ENCODE measurements around the gene PRM1. TPM values are rescaled to one million over a fixed set of nuclear protein-coding genes. Genes with fewer than 3 reads are reported as not detected.
A peak's percentile ranks its signal among the peaks of the same experiment; 100 is the strongest.

Gene PRM1
- total and polyA plus RNA-seq, 2 of the 4 experiments (the other 2 are of a cell fraction), result not detected

DNA sequence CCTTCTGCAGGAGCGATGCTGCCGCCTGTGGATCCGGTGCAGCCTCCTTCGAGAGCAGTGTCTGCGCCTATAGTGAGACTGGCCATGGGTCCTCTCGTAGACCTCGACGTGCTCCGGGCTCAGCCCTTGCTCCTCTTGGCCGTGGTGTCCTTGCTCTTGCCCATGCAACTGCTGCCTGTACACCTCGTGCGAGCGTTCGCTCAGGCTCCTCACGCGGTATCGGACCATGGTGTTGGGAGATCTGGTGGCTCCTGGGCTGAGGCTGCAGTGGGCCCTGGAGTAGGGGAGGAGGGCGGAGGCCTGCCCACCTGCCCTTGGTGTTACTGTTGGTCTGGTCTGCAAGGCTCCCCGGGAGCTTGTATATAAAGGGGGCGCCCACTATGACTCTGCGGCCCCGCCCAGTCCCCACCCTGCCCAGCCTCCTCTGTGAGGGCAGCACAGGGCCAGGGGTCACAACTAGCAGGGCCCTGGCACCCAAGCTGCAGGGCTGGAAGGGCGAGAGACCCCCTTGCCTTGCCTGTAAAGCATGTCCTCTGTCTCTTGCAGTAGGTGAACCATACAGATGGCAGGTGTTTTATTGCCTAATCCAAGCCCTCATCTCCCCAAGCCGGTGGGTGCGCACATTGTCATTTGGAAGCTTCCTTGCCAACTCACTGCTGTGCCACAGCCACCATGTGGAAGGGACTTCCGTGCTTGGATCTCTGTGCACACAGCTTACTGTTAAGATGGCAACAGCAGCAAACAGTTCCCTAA, 4.8 kb downstream of the PRM1 start, which contains the start of gene PRM2:
PRM2 (minus strand) TSS at position 338 of the 753 bp plus-strand sequence; CDS start at position 228, 110 bp downstream.
- Histone ChIP-seq H3K56ac (ENCODE audit: extremely low read depth, insufficient read depth, low read length) (no peak within 1 kb of the TSS), H2BK15ac (ENCODE audit: low read depth, low read length) (no peak within 1 kb of the TSS), H3K4me2 (ENCODE audit: low read depth, low read length) (no peak within 1 kb of the TSS), H3K9me1 (ENCODE audit: insufficient read depth, low read length) (no peaks in the 10 kb centered on the region), H3K9ac (ENCODE audit: low read depth, low read length) (no peak within 1 kb of the TSS), H3K4me1 (ENCODE audit: control insufficient read depth, insufficient read depth, low read length) (peaks cover 7% of the 10 kb centered on the region; the same call in 1 of the 2 replicates), H3K14ac (replicated peaks; ENCODE audit: low read depth, low read length) (no peak within 1 kb of the TSS), H2BK5ac (ENCODE audit: low read depth, low read length, poor library complexity, severe bottlenecking) (no peak within 1 kb of the TSS), H3K23ac (ENCODE audit: low read depth, low read length) (no peak within 1 kb of the TSS), H2AFZ (replicated peaks; ENCODE audit: low read length, poor library complexity) (no peak within 1 kb of the TSS), H4K8ac (ENCODE audit: low read depth in 2 of 2, low read length in 2 of 2) (no peak within 1 kb of the TSS), H4K5ac (ENCODE audit: low read depth, low read length) (no peak within 1 kb of the TSS), H3K27me3 (ENCODE audit: control insufficient read depth, insufficient read depth, low read length) (peaks cover 12% of the 10 kb centered on the region), H2AK9ac (replicated peaks; ENCODE audit: low read depth, low read length, poor library complexity) (peak within 1 kb of the TSS; percentile 12), H3K79me1 (ENCODE audit: low read depth in 1 of 2, low read length in 2 of 2) (no peaks in the 10 kb centered on the region), H4K20me1 (ENCODE audit: insufficient read depth, low read length) (no peaks in the 10 kb centered on the region), H3K4me3 (ENCODE audit: insufficient read depth, low read depth, low read length) (no peak within 1 kb of the TSS), H2BK120ac (ENCODE audit: low read depth, low read length) (no peak within 1 kb of the TSS), H3K36me3 (ENCODE audit: control insufficient read depth, insufficient read depth, low read length) (no peaks in the 10 kb centered on the region), H3K18ac (ENCODE audit: low read depth, low read length) (no peak within 1 kb of the TSS), H4K91ac (ENCODE audit: insufficient read depth, low read depth, low read length) (no peak within 1 kb of the TSS), H3K9me3 (ENCODE audit: control insufficient read depth, insufficient read depth, low read length) (peaks cover 7% of the 10 kb centered on the region), H3K27ac (ENCODE audit: insufficient read depth, low read length) (no peak within 1 kb of the TSS), H2BK20ac (ENCODE audit: low read depth, low read length) (no peak within 1 kb of the TSS), H3K4ac (ENCODE audit: low read depth, low read length) (no peak within 1 kb of the TSS), H2AK5ac (ENCODE audit: low read depth, low read length) (no peak within 1 kb of the TSS)
- TF ChIP-seq, protein P1, sequence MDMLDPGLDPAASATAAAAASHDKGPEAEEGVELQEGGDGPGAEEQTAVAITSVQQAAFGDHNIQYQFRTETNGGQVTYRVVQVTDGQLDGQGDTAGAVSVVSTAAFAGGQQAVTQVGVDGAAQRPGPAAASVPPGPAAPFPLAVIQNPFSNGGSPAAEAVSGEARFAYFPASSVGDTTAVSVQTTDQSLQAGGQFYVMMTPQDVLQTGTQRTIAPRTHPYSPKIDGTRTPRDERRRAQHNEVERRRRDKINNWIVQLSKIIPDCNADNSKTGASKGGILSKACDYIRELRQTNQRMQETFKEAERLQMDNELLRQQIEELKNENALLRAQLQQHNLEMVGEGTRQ (IDR thresholded peaks at IDR 0.05; ENCODE audit: low read depth, low read length), result no peak
- TF ChIP-seq SMC3 (IDR thresholded peaks at IDR 0.05; ENCODE audit: low read depth, low read length) (no peak), POLR2A (IDR thresholded peaks at IDR 0.05; ENCODE audit: low read depth, low read length) (no peak), MAZ (IDR thresholded peaks at IDR 0.05; ENCODE audit: borderline replicate concordance, low read depth, low read length) (no peak)
- POLR2A ChIA-PET (ENCODE audit: unreplicated experiment), result no interaction called here
- ATAC-seq (ENCODE audit: low read depth) (no peak), DNase-seq (no peak)
- intact Hi-C loops (cut with micrococcal nuclease) (no loop called here), dilution Hi-C loops (cut with HindIII; ENCODE audit: low sequenced_read_pairs, unreplicated experiment) (no loop called here), in situ Hi-C loops (cut with MboI; ENCODE audit: low sequenced_read_pairs) (no loop called here)
- CTCF ChIA-PET, result no interaction called here
- WGBS, 2 experiments (ENCODE audit: extremely low coverage in 2 of 2, insufficient read length in 1 of 2), result 95% methylated on average over 8 of the region's 26 CpGs; no CpG with 5 or more reads in 1 of the 2 experiments
- BruUV-seq (replicated peaks), result no TSS peak
